ENCODE data around the gene UBE2G2.
A peak's percentile ranks its signal among the peaks of the same experiment; 100 is the strongest.

UBE2G2 gene

GRCh38 chr21:44801468-44802395 lies at the start of gene UBE2G2:
TSS of gene UBE2G2 (minus strand) at chr21:44801820. CDS start at chr21:44801748, 72 bp downstream.
- DNase-seq, result peak; percentile 59 to 80

- no peak for DNase-seq
Measured at GRCh38 chr21:44850905-44851657, 49.5 kb upstream of the UBE2G2 start.

GRCh38 chr21:44850208-44850800 lies 48.7 kb upstream of the UBE2G2 start:
- DNase-seq, result no peak

- DNase-seq, result no peak
Measured at GRCh38 chr21:44849616-44850130, 48.1 kb upstream of the UBE2G2 start.

GRCh38 chr21:44848821-44849521 lies 47.4 kb upstream of the UBE2G2 start:
- no peak for DNase-seq

- DNase-seq, result no peak
Measured at GRCh38 chr21:44847261-44848056, 45.8 kb upstream of the UBE2G2 start.

- DNase-seq, result no peak
Measured at GRCh38 chr21:44846485-44847260, 45.1 kb upstream of the UBE2G2 start.

- DNase-seq, result no peak
Measured at GRCh38 chr21:44846224-44846484, 44.5 kb upstream of the UBE2G2 start.

- DNase-seq, result peak in 1 of 2 donors; percentile 29
Measured at GRCh38 chr21:44845418-44846223, 44.0 kb upstream of the UBE2G2 start.

- no peak for DNase-seq
Measured at GRCh38 chr21:44844256-44844655, 42.6 kb upstream of the UBE2G2 start.

- DNase-seq, result no peak
Measured at GRCh38 chr21:44842721-44843445, 41.3 kb upstream of the UBE2G2 start.

- DNase-seq, result no peak
Measured at GRCh38 chr21:44842087-44842486, 40.5 kb upstream of the UBE2G2 start.

- DNase-seq, result no peak
Measured at GRCh38 chr21:44840771-44841170, 39.2 kb upstream of the UBE2G2 start.

- DNase-seq, result no peak
Measured at GRCh38 chr21:44838951-44839350, 37.3 kb upstream of the UBE2G2 start.

- DNase-seq, result no peak
Measured at GRCh38 chr21:44838039-44838895, 36.6 kb upstream of the UBE2G2 start.

GRCh38 chr21:44837537-44837936 lies 35.9 kb upstream of the UBE2G2 start:
- no peak for DNase-seq

- no peak for DNase-seq
Measured at GRCh38 chr21:44836666-44837471, 35.2 kb upstream of the UBE2G2 start.

- no peak for DNase-seq
Measured at GRCh38 chr21:44836349-44836665, 34.7 kb upstream of the UBE2G2 start.
